Smooth muscle cell (in vitro differentiated cells): ENCODE results near the gene ARX. TPM values are rescaled to one million over a fixed set of nuclear protein-coding genes. Genes with fewer than 3 reads are reported as not detected.

Experiments used
- DNase-seq: peaks from one replicate; lab custom pipeline; 2025; ENCODE audit not compliant: unreplicated experiment; lab: John Stamatoyannopoulos, UW
- H2AFZ ChIP-seq: fragments of 200-600 bp; sonication (generic); 2 replicates; pipeline ENCODE4 v1.6.0; 2016; ENCODE audit warnings: antibody characterized with exemption, low read depth, mild to moderate bottlenecking
- H3F3A ChIP-seq: fragments of 200-600 bp; sonication (generic); 2 replicates; pipeline ENCODE4 v1.6.0; 2017; ENCODE audit warnings: antibody characterized with exemption, low read depth
- H3K27ac ChIP-seq: fragments of 200-600 bp; sonication (generic); 2 replicates; pipeline ENCODE4 v1.5.1; 2016; ENCODE audit warnings: low read depth, mild to moderate bottlenecking
- H3K27me3 ChIP-seq: fragments of 200-600 bp; sonication (generic); 2 replicates; pipeline ENCODE4 v1.6.1; 2016; ENCODE audit warnings: low read depth, mild to moderate bottlenecking
- H3K36me3 ChIP-seq: fragments of 200-600 bp; sonication (generic); 2 replicates; pipeline ENCODE4 v1.5.1; 2016; ENCODE audit warnings: low read depth
- H3K4me1 ChIP-seq: fragments of 200-600 bp; sonication (generic); 2 replicates; pipeline ENCODE4 v1.5.1; 2016; ENCODE audit warnings: low read depth
- H3K4me2 ChIP-seq: fragments of 200-600 bp; sonication (generic); 2 replicates; pipeline ENCODE4 v1.6.0; 2016; ENCODE audit warnings: mild to moderate bottlenecking
- H3K4me3 ChIP-seq: fragments of 200-600 bp; sonication (generic); 2 replicates; pipeline ENCODE4 v1.5.1; 2016; ENCODE audit warnings: mild to moderate bottlenecking
- H3K79me2 ChIP-seq: fragments of 200-600 bp; sonication (generic); 2 replicates; pipeline ENCODE4 v1.6.0; 2016; ENCODE audit warnings: low read depth, mild to moderate bottlenecking
- H3K9ac ChIP-seq: fragments of 200-600 bp; sonication (generic); 2 replicates; pipeline ENCODE4 v1.6.0; 2016; ENCODE audit warnings: low read depth
- H3K9me3 ChIP-seq: fragments of 200-600 bp; sonication (generic); replicated peaks from 2 replicates; pipeline ENCODE4 v1.5.1; 2016; ENCODE audit warnings: low read depth
- H4K20me1 ChIP-seq: fragments of 200-600 bp; sonication (generic); 2 replicates; pipeline ENCODE4 v1.6.0; 2016; ENCODE audit warnings: low read depth
- CTCF ChIP-seq: fragments of 200-600 bp; sonication (generic); IDR thresholded peaks from 2 replicates; pipeline ENCODE4 v1.5.1; 2017; ENCODE audit warnings: borderline replicate concordance, mild to moderate bottlenecking, antibody characterized with exemption; ENCODE audit not compliant: insufficient read depth, poor library complexity, severe bottlenecking
- WGBS: methylation state at CpG from one replicate; pipeline ENCODE4 v1.1.7; 2016; ENCODE audit warnings: low lambda C conversion rate; 5-methylcytosine and 5-hydroxymethylcytosine counted together
- polyA plus RNA-seq: library from polyadenylated mRNA; unstranded; fragments of >200 nt; fragmentation: Nextera tagmentation; extraction: Ambion mirVana; gene quantifications from 2 replicates; pipeline ENCODE4 v1.2.1, GENCODE V29; 2016
- total RNA-seq: library from RNA; depleted of rRNA; stranded (reverse); fragments of >200 nt; gene quantifications from 2 replicates; pipeline ENCODE4 v1.2.3, GENCODE V29; 2014

The ARX gene
- total and polyA plus RNA-seq, 2 experiments from 2014 or later, result not detected

GRCh38 chrX:25012793-25013631, 2.8 kb downstream of the ARX start:
- Histone ChIP-seq H3K4me3 (peak overlapping the region; percentile 8), H4K20me1 (no peaks in the 10 kb centered on the region), H3K4me2 (peak overlapping the region; percentile 69), H3K9me3 (no peaks in the 10 kb centered on the region), H3F3A (no peaks in the 10 kb centered on the region), H3K27me3 (peaks cover 97% of the 10 kb centered on the region), H3K36me3 (no peaks in the 10 kb centered on the region), H3K4me1 (peaks cover 28% of the 10 kb centered on the region), H3K9ac (no peak overlapping the region), H3K27ac (no peak overlapping the region), H2AFZ (no peak overlapping the region), H3K79me2 (no peaks in the 10 kb centered on the region)
- 2% methylated on average over 94 of the region's 105 CpGs for WGBS
- DNase-seq, result no peak
- no peak for TF ChIP-seq CTCF

GRCh38 chrX:25012433-25012735, 3.4 kb downstream of the ARX start:
- no peak for DNase-seq
- WGBS, result under 1% methylated on average over 19 of the region's 19 CpGs
- H3K36me3 ChIP-seq, result no peaks in the 10 kb centered on the region
- peak overlapping the region; percentile 8 for H3K4me3 ChIP-seq
- TF ChIP-seq CTCF, result no peak
- no peak overlapping the region for H3K27ac ChIP-seq
- no peaks in the 10 kb centered on the region for H4K20me1 ChIP-seq
- H2AFZ ChIP-seq, result no peak overlapping the region
- no peaks in the 10 kb centered on the region for H3F3A ChIP-seq
- no peak overlapping the region for H3K9ac ChIP-seq
- peaks cover 97% of the 10 kb centered on the region for H3K27me3 ChIP-seq
- peaks cover 22% of the 10 kb centered on the region for H3K4me1 ChIP-seq
- no peaks in the 10 kb centered on the region for H3K9me3 ChIP-seq
- H3K79me2 ChIP-seq, result no peaks in the 10 kb centered on the region
- no peak overlapping the region for H3K4me2 ChIP-seq

- DNase-seq, result no peak
Observed at GRCh38 chrX:25011589-25012432, 4.0 kb downstream of the ARX start.

More at GRCh38 chrX:25011589-25012432, 4.0 kb downstream of the ARX start:
- Histone ChIP-seq H3K36me3 (no peaks in the 10 kb centered on the region), H4K20me1 (peaks cover under 1% of the 10 kb centered on the region), H2AFZ (no peak overlapping the region), H3K27ac (no peak overlapping the region), H3K27me3 (peaks cover 97% of the 10 kb centered on the region), H3K4me1 (peaks cover 24% of the 10 kb centered on the region), H3K9me3 (no peaks in the 10 kb centered on the region), H3F3A (no peaks in the 10 kb centered on the region), H3K4me3 (no peak overlapping the region), H3K9ac (no peak overlapping the region), H3K4me2 (no peak overlapping the region), H3K79me2 (no peaks in the 10 kb centered on the region)
- 3% methylated on average over 32 of the region's 32 CpGs for WGBS
- no peak for TF ChIP-seq CTCF
